Left ventricle myocardium inferior (tissue), 1 donor: Measurements from ENCODE around the gene DAPL1. TPM values are rescaled to one million over a fixed set of nuclear protein-coding genes. Genes with fewer than 3 reads are reported as not detected.

Experiments used
- DNase-seq: peaks from one replicate; pipeline ENCODE4 v3.0.0-alpha.2; 2020
- H3K27ac ChIP-seq: fragments of 200-600 bp; replicated peaks from 2 replicates; pipeline ENCODE4 v1.8.0; 2021
- H3K27me3 ChIP-seq: fragments of 200-600 bp; 2 replicates; pipeline ENCODE4 v1.8.0; 2021; ENCODE audit warnings: low read depth
- H3K36me3 ChIP-seq: fragments of 200-600 bp; 2 replicates; pipeline ENCODE4 v1.8.0; 2021
- H3K4me1 ChIP-seq: fragments of 200-600 bp; 2 replicates; pipeline ENCODE4 v1.8.0; 2021
- H3K4me3 ChIP-seq: fragments of 200-600 bp; 2 replicates; pipeline ENCODE4 v1.8.0; 2021; ENCODE audit warnings: mild to moderate bottlenecking, moderate library complexity
- H3K9me3 ChIP-seq: fragments of 200-600 bp; replicated peaks from 2 replicates; pipeline ENCODE4 v1.8.0; 2021
- CTCF ChIP-seq: fragments of 200-600 bp; IDR thresholded peaks from 2 replicates; pipeline ENCODE4 v1.8.0; 2021; ENCODE audit warnings: antibody characterized with exemption, mild to moderate bottlenecking, borderline replicate concordance
- intact Hi-C: fragments of 100-400 bp; cut with micrococcal nuclease; formaldehyde crosslinking; loops from one replicate; pipeline ENCODE4 v1.11.0; 2022
- total RNA-seq: library from RNA; stranded (reverse); fragmentation: NEBNext Ultra II Directional; extraction: Animal tissue kit (Norgen Biotek cat#: 25700); gene quantifications from one replicate; pipeline ENCODE4 v1.2.1, GENCODE V29; 2021
- donor health status: DM: no; HTN: yes; CAD: no; lungs with severe emphysema.

The DAPL1 gene
- total RNA-seq, 1 donor from 2014 or later: not detected

DNA sequence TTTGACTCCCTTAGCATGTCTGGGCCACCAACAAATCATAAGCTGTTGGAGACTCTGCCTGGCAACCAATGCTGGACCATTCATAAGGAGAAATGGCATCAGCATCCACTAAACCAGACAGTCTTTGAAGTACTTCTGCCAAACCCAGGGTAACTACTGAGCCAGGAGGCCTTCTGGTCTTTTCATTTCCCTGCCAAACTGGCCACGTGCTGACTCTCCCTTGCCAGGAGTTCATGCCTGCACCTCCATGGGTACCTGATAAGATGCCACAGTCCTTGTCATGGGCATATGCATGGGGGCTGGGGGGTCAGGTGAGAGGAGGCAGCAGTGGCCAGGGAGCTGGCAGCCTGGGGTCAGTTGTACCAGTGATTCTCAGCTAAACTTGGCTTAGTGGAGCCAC is 34.2 kb upstream of the DAPL1 start:
- no peak for TF ChIP-seq CTCF
- intact Hi-C loops: no loop called here
- Histone ChIP-seq H3K27me3 (no peaks in the 10 kb centered on the region), H3K4me1 (peaks cover 11% of the 10 kb centered on the region), H3K9me3 (no peaks in the 10 kb centered on the region), H3K27ac (no peak overlapping the region), H3K4me3 (no peak overlapping the region), H3K36me3 (no peaks in the 10 kb centered on the region)
- peak; percentile 55 for DNase-seq

GRCh38 chr2:158761621-158762020 is 33.5 kb upstream of the DAPL1 start:
- DNase-seq: no peak
- intact Hi-C loops: no loop called here
- no peak for TF ChIP-seq CTCF

DNA sequence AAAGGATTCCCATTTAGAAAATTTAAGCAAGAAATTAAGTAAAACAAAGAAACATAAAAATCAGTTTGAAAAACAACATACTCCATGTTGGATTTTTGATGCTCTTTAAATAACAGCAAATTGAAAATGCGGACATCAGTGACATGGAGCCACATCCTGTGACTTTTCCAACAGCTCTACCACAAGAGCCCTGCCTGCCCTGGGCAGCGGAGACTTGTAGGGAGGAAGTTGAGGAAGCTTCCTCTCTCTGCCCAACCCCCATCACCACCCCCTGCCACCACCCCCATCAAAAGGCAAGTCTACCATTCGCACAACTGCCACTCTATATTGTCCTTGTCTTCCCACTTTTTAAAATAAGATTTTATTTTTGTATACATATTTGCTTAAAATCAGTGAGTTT is 32.8 kb upstream of the DAPL1 start:
- Histone ChIP-seq H3K4me3 (no peak overlapping the region), H3K27ac (no peak overlapping the region), H3K36me3 (no peaks in the 10 kb centered on the region), H3K27me3 (no peaks in the 10 kb centered on the region), H3K4me1 (peaks cover 11% of the 10 kb centered on the region), H3K9me3 (peaks cover under 1% of the 10 kb centered on the region)
- intact Hi-C loops: no loop called here
- no peak for DNase-seq
- no peak for TF ChIP-seq CTCF

More at GRCh38 chr2:158761621-158762020, 33.5 kb upstream of the DAPL1 start:
- Histone ChIP-seq H3K4me1 (peaks cover 11% of the 10 kb centered on the region), H3K4me3 (no peak overlapping the region), H3K9me3 (no peaks in the 10 kb centered on the region), H3K27ac (no peak overlapping the region), H3K36me3 (no peaks in the 10 kb centered on the region), H3K27me3 (no peaks in the 10 kb centered on the region)

GRCh38 chr2:158766524-158766923 is 28.6 kb upstream of the DAPL1 start:
- DNase-seq: no peak
- no peaks in the 10 kb centered on the region for H3K36me3 ChIP-seq
- TF ChIP-seq CTCF: no peak
- intact Hi-C loops: no loop called here
- no peak overlapping the region for H3K27ac ChIP-seq
- no peak overlapping the region for H3K4me3 ChIP-seq
- peaks cover 10% of the 10 kb centered on the region for H3K9me3 ChIP-seq
- H3K4me1 ChIP-seq: no peaks in the 10 kb centered on the region
- H3K27me3 ChIP-seq: no peaks in the 10 kb centered on the region

DNA sequence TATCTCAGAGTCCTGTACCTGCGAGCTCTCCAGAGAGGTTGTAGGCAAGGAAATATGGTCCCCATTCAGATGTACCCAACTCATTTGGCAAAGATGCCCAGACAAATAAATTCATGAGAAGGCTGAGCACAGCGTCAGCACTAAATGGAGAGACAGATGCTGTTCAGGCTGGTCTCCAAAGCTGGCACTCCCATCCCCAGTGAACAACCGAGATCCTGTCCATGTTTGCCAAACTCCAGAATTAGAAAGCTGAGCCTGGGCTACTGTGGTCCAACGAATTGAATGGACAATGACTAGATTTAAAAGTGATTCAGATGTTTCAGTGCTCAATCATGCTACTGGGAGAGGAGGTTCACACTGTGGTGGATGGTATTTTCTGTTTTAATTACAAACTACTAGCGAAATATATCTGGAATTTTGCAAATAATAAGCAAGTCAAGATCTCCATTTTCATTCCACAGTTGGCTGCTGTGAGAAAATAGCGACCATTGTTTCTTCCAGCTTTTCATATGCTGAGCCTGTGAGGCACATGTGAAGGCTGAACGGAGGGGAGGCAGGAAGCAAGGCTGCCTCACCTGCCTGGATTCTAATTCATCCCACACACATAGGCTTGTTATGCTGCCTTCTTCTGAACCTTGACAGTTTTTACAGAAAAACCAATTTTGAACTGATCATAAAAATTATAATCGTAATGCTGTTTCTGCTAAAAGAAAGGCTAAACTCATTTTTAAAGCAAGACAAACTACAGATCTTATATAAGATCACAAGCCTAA is 22.6 kb upstream of the DAPL1 start:
- no peak for TF ChIP-seq CTCF
- intact Hi-C loops: no loop called here

More for the DNA sequence above, 22.6 kb upstream of the DAPL1 start:
- DNase-seq: no peak
- no peak overlapping the region for H3K27ac ChIP-seq
- no peaks in the 10 kb centered on the region for H3K27me3 ChIP-seq
- peaks cover 8% of the 10 kb centered on the region for H3K9me3 ChIP-seq
- no peaks in the 10 kb centered on the region for H3K36me3 ChIP-seq
- H3K4me3 ChIP-seq: no peak overlapping the region
- H3K4me1 ChIP-seq: peaks cover 5% of the 10 kb centered on the region
